CD4-positive, alpha-beta T cell treated with Interleukin-4 for 4 hours (primary cell): Measurements from ENCODE around the gene TLN1.

ENCODE experiments used
- DNase-seq: peaks from one replicate; pipeline ENCODE4 v3.0.0-alpha.2; 2020

The TLN1 gene

DNA sequence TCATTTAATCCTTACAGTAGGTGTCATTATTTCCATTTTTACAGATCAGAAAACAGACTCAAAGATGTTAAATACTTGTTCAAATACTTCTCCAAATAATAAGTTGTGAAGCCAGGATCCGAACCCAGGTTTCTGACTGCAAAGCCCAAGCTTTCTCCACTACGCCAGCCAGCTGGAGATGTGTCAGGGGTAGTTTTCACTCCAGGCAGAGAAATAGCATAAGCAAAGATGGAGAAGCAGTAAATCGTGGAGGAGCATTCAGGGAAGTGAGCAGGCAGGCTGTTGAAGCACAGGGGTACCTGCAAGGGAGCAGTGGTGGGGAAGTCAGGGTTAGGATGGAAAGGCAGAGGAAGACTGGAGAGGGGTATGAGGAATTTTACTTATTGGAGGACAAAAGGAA lies 2.9 kb downstream of the TLN1 start:
- no peak for DNase-seq

DNA sequence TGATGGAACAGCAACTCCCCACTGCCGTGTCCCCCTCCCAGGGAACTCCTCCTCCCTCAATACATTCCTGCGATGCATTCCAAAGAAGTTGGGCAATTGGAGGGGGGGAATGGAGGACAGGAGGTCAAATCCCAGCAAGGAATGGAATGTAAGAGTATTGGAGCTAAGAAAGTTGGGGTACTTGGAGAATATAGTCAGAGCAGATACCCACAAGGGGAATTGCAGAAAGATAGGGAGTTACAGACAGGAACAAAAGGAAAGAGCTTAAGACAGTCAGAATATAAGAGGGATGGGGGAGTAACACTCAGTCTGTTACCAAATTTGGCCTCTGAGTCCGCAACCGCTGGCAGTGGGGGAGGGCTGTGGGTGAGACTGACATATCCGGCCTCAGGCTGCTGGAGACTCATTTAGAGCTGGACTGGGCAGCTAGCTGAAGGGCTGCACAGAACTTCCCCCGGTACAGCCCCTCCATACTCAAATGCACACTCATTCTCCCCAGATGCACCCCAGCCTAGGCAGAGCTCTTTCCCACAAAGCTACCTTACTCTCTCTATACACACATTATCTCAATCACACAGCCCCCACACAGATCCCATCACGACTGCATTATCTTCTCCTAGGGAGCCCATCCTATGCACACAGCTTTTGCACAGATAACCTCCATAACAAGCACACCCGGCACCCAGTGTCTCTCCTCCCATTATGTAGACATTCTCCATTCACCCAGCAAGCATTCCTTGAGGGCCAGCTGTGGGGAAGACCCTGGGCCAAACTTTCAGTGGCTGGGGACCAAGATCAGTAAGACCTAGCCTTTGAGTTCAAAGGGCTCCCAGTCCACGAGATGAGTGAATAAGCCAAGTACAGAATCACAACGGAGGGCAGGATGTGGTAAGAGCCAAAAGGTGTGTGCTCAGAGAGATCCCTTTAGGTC lies 3.7 kb downstream of the TLN1 start:
- peak; percentile 44 for DNase-seq

DNA sequence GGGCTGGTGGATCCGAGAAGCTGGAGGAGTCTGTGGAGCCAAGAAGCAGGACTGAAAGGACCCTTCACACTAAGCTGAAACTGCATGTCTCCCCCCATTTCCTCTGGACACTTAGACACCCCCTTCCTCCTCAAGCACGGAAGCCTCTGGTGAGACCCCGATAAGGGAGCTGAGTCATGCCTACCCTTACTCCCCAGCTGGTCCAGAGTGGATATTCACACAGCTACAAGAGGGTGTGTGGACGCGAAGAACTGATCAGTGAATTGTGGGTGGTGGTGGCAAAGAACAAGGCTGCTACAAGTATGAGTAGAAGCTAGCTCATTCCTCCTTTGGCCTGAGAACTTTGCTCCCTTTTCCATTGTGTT lies 4.3 kb downstream of the TLN1 start:
- DNase-seq = no peak

DNA sequence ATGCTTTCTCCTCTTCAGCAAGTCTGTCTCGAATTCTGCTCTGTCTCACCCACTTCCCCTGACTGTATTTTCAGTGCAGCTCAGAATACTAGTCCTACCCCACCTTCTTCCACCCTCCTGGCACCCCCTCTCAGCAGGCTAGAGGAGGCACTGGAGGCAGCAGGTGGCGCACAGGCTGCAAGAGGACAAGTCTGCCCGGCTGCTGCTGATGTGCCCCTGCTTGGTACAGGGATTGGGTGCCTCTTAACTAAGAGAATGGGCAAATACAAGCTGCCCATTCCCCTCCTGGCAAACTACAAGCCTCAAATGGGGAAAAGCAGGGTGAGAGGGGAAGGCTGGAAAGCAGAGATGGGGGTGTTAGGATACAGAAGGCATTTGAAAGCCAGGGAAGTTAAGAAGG lies 5.1 kb downstream of the TLN1 start:
- peak; percentile 36 for DNase-seq

DNA sequence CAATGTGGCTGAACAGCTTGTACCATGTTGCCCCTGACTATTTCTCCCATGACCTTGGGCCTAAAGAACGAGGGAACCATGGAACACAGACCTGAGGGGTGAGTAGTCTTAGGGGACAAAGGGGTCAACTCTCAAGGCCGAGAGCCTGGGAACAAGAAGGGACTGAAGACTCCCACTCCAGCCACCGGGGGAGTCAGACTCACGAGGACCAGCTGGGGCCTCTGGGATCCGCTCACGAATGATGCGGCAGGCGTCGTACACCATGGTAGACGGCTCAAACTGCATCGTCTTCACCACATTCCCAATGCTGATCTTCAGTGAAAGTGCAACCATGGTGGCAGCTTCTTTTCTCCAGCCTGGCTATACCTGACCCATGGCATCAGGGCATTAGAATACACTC lies 6.6 kb downstream of the TLN1 start:
- DNase-seq = no peak

DNA sequence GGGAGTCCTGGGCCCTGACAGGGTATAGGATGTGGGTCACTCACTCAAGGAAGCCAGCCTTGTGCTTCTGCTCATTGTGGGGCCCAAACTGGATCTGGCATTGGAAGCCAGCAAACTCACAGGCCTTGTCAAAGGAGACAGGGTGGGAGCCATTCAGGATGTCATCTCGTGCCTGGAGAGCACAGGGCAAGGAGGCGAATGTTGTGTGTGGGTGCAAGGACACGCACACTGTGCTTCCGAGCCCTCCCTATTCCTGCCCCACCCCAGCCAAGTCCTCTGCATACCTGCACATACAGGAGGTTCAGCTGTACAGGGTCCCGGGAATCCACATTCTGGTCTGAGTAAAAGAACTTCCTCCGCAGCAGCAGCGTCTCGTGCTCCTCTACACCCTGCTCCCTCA lies 8.1 kb downstream of the TLN1 start:
- DNase-seq = no peak

DNA sequence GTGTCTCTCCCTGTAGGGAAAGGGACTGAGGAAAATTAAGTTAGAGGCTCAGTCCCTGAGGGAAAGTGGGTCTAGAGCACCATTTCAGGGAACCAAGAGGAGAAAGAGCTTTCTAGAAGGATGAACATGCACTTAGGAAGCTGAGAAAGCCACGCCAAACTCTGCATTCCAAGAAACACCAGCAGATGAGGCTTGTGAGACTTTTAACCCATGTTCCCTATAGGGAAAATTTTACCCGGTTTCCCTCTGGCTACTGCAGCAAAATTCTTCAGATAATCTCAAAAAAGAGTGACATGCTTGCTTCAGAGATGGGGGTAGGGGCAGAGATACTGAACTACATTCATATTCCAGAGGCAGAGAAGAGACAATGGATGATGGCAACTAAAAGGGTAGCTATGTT lies 8.6 kb downstream of the TLN1 start:
- no peak for DNase-seq

DNA sequence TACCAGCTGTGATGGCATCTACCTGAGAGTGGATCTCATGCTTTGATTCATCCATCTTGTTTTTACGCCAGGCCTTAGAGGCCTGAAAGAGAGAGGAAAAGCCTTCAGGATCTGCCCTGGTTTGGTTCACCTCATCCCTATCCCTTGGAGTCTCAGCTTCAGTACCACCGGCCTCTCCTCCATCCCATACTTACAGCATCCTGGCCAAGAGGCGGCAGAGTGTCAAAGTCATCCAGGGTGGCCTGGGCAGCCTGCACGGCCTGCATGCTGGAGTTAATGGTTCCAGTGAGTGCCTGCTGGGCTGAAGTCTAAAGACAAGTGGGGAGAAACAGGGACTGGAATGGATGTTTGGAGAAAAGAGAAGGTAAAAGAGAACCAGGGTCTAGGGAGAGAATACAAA lies 12.4 kb downstream of the TLN1 start:
- DNase-seq = no peak

DNA sequence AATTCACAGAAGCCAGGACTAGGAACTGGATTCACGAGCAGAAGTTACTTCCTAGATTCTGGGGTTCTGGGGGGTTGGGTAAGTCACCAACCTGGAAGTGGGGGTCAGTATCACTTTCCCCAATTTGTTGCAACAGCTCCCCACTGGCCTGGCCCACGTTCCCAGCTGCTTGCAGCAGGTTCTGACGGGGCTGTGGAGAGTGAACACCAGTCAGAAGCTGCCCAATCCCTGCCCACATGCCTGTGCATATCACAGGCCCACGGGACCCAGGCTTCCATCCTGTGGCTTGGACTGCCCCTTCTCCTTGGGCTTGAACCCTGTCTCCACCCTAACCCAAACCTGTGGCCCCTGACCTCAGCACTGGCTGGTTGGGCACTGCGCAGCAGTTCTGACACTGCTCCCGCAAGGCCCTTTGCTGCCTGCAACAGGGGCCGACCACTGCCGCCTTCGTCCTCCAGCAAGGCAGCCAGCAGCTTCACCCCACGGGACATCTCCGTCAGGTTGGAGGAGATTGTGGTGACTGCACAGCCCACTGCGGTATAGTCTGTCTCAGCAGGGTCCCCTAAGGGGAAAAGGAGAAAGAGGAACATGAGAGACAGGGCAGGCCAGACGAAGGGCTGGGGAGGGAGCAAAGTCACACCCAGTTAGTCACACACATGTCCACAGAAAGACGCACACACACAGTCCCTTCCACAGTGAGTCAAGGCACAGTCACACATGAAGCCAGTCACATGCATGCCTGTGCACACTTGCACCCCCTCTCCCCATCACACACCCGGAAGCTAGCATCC lies 13.1 kb downstream of the TLN1 start:
- DNase-seq = no peak

DNA sequence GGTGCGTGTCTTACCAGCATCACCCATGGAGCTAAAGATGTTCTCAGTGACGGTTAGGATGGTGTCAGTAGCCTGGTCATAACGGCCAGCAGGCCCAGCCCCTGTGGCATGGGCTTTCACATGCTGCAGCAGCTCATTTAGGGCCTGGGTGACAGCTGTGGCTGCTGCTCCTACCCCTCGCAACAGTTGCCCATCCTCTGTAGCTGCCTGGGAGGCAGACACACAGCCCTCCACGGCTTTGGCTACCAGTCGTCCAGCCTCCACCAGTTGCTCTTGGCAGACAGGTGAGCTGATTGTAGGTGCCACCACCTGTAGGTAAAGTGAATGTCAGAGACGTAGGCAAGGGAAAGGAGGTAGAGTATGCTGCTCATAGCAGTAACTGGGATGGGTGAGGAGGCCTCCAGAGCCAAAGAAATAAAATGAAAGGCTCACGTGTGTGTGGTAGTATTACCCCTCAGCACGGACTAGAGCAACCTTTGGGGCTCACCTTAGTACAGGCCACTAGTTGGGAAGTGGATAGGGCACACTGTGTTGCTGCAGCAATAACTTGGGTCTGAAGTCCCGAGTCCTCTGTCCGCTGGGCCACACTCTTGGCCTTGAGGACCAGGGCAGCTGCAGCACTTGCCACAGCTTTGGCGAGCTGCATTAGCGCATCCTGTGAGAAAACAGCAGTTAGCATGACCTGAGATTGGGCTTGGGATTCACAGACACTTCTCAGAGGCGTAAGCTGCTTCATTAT lies 14.7 kb downstream of the TLN1 start:
- no peak for DNase-seq

DNA sequence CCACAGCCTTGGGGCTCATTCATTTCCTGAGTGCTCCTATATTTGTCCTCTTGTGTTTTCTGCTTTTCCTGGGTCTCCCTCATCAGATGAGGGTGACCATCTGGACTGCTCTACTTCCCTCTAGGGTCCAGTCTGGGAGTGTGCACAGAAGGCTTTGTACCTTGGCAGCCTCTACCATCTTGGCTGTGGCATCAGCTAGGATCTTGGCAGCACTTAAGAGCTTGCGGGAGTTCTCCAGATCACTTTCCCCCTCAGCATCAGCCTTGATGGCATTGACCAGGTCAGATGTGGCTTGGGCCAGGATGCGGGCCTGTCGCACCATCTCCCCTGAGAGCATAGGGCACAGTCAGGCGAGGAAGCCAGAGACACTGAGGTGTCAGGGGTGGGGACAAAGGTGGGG lies 15.8 kb downstream of the TLN1 start:
- DNase-seq = no peak

DNA sequence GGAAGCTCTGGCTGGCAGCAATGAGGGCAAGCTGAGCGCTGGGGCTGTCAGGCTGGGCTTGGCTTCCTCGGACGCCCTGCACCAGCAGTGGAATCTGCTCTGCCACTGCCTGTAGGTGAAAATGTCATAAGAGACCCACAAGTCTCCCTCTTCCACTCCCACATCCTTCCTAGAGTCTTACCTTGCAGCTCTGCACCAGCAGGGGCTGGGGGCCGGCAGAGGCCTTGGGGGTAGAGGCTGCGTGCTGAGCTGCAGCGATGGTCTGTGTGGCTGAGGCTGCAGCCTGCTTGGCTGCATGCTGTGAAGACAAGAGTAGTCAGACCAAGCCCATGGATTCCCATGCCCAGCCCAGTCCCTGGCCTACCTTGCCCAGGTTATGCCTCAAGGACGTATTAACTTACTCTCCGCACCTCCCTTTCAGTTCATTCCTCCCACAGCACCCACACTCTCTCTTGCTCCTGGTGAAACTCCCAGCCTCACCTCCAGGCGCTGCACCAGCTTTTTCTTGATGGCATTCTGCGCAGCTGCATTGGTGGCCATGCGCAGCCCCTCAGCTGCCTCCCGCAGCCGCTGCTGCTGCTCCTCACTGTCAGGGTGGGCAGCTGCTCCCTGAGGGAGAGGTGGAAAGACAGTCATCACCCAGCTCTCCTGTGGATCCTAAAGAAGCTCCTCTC lies 17.3 kb downstream of the TLN1 start:
- DNase-seq = no peak

DNA sequence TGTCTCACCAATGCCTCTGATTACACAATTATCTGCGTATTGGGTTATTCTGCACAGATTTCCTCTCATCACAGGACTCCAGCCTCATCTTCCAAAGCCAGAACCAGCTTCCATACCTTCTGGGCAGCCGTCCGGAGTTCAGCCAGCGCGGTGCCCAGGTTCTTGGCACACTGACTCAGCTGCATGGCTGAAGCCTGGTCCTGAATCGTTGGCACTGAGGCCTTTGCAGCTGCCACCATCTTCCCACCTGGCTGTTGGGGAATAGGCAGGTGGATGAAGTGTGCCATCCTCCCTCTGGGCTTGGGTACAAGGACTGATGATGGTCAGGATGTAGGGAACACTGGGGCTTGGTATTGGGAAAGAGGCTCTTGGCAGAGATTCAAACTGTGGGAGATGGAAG lies 17.9 kb downstream of the TLN1 start:
- no peak for DNase-seq

DNA sequence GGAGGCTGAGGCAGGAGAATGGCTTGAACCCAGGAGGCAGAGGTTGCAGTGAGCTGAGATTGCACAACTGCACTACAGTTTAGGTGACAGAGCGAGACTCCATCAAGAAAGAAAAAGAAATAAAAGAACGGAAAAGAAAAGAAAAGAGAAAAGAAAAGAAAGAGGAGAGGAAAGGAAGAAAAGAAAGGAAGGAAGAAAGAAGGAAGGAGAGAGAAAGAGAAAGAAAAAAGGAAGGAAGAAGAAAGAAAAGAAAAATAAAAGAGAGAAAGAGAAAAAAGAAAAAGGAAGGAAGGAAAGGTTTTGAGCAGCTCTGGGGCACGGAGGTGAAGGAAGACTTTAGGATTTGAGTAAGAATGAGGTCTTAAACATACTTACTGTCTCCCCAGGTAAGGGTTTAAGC lies 18.4 kb downstream of the TLN1 start:
- no peak for DNase-seq

DNA sequence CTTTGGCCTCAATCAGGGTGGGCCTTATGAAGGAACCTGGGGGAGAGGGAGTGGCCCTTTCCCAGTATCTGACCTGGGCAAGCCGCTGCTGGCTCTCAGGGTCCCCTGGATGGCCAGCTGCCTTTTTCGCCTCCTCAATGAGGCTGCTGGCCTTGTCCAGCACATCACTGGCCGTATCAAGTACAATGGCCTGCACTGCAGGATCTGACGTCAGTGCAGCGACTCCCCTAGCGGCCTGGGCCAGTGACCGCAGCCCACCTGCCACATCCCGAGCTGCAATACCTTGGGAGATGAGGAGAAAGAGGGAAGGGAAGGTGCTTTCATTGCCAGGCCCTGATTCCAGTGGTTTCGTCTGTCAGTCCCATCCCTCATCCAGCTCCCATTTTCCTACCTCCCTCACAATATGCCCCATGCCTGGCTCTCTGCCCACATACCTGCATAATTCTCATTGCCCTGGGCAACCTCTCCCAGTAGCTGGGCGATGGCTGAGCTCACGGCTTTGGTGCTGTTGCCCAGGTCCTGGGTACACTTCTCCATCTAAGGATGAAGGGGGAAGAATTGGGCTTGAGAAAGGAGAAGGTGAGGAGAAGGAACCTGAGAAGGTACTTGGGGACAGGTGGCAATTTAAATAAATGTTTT lies 19.1 kb downstream of the TLN1 start:
- DNase-seq = no peak

DNA sequence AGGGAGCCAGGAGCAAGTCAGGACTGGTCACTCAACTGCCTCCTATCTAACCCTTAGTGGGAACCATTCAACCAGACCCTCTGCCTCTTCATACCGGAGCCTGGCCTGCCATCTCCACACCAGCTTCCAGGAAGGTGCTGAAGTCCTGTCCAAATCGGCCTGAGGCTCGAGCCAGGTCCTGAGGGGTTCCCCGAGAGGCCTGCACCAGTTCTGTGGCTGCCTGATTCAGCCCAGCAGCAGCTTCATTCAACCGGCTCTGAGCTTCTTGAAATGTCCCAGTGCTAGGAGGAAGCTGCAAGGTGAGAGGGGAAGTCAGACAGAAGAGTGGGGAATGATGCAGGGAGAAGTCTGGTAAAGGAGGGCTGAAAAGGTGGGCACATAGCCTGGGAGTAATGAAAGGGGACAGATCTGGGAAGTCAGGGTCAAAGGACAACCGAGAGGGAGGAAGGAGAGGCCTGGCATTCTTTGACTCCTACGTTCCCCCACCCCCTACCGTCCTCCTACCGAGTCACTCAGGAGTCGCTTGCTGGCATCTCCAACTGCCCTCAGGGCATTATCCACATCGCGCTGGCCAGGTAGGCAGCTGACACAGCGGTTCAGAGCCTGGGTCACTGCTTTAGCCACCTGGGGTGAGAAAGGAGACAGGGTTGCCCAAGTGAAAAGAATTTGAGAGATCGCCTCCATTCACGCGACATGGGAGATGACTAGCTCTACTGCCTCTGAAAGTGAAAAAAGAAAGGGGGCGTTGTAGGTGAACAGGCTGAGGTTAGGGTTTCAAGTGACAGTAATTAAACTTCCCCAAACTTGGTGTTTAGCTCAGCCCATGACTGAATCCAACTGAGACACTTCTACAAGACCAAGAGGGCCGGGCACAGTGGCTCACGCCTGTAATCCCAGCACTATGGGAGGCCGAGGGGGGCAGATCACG lies 20.2 kb downstream of the TLN1 start:
- DNase-seq = no peak

DNA sequence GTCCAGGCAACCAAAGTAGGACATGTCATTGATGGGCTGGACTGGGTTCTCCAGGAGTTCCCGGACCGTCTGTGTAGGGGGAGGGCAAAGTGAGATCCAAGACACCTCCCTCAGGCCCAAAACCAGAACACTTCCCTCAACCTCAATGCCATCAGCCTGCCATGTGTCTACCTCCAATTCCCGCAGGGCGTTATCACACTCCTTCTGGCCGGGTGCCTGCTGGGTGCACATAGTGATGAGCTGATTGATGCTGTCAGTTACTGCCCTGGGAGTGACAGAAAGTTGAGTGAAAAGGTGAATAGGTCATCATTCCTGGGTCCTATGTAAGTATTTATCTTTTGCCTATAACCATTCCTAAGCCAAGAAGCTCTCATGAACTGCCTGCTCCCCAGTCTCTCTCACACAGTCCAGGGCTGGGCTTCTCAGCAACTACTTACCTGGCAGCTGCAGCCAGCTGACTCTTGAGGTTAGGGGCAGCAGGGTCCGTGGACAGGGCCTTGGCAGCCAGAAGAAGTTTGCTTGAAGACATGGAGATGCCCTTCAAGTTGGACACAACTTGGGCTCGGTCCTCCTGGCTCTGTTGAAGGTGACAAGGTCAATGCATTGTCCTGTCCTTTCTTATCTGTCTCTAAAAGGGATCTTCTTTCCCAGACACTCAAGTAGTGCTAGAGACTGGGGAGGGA lies 21.0 kb downstream of the TLN1 start:
- DNase-seq = no peak

DNA sequence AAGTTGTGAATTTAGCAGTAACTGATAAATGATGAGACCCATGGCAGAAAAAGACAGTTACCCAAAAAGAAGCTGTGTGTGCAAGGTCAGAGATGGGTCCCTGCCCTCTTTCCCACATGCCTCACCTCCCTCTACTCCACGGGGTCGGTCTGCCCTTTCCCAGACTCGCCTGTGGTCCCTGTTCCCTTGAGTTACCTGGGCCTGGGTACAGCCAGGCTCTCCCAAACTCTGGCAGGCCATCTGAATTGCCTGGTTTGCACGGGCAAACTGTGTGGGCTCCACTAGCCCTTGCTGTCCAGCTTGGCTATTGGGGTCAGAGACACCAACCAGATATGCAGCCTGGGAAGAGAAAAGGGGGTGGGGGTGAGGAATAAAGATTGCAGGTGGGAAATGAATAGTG lies 23.8 kb downstream of the TLN1 start:
- DNase-seq = no peak

DNA sequence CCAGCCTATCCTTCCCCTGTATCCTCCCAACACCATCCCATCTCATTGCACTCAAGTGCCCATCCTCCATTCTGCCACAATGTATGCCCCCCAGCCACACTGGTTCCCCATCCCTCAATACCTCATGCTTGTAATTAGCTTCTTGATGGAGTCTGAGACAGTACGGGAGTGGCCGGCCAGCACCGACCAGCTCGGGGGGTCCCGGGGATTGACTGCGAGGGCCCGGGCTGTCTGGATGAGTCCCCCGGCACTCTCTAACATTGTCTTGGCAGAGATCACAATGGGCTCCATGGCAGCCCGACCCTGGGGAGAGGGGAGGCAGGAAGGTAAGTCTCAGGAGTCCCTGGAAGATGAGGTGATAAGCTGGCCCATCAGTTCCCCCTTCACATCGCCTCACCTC lies 25.0 kb downstream of the TLN1 start:
- DNase-seq = no peak

DNA sequence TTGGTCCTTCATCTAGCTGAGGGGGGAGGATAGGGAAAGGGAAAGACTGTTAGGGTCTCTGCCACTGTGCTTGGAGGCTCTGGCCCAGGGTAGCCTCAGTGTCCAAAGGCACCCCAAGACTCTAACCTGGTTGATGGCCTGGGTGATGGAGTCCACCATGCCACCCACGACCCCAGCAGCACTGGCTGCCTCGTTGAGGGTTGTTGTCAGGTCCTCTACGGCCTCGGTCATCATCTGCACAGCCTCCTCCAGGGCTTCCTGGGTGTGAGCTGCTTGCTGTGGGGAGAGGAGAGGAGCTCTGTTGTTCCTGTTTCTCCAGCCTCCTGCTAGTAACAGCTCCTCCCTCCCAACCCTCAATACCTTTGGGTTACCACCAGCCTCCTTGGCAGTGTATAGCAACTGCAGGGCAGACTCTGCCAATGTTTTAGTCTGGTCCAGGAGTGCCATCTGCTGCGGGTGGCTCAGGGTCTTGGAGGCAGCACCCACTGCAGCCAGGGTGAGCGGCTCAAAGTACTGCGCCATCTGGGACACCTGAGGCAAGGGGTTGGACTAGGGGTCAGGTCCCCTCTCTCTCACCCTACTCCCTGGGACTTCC lies 26.1 kb downstream of the TLN1 start:
- DNase-seq = no peak
